Head of caudate nucleus (tissue), 42 donors: ENCODE results near the gene KITLG.
A peak's percentile ranks its signal among the peaks of the same experiment; 100 is the strongest.

Experiments
- DNase-seq, 42 donors: peaks; one replicate each; pipeline versions ENCODE4 v3.0.0 to v3.0.0-alpha.2; 2020 to 2021; ENCODE audit warnings: mixed read lengths in 7 of 42
- intact Hi-C: fragments of 100-400 bp; cut with DNase I; formaldehyde crosslinking; loops from one replicate; pipeline ENCODE4 v1.15.0; 2022

The KITLG gene

GRCh38 chr12:88578276-88579160 lies 1.8 kb downstream of the KITLG start:
- peak in 5 of 42 donors; percentile 10 to 41 (median 15) for DNase-seq
- intact Hi-C loops, result no loop called here

- DNase-seq, result no peak
- intact Hi-C loops, result no loop called here
These were observed 2.7 kb downstream of the KITLG start for GRCh38 chr12:88577537-88577936.

- intact Hi-C loops, result no loop called here
- DNase-seq, result no peak
These were observed 3.4 kb downstream of the KITLG start for GRCh38 chr12:88576866-88577265.

- intact Hi-C loops, result no loop called here
- no peak for DNase-seq
These were observed 4.8 kb downstream of the KITLG start for GRCh38 chr12:88575361-88575970.

GRCh38 chr12:88574278-88574677 lies 6.0 kb downstream of the KITLG start:
- peak in 2 of 42 donors; percentile 3 to 10 for DNase-seq
- intact Hi-C loops, result no loop called here

- intact Hi-C loops, result no loop called here
- DNase-seq, result no peak
These were observed 6.7 kb downstream of the KITLG start for GRCh38 chr12:88573583-88573982.

GRCh38 chr12:88572781-88573549 lies 7.3 kb downstream of the KITLG start:
- intact Hi-C loops, result no loop called here
- no peak for DNase-seq

GRCh38 chr12:88571543-88571942 lies 8.7 kb downstream of the KITLG start:
- DNase-seq, result no peak
- intact Hi-C loops, result no loop called here

- no peak for DNase-seq
- intact Hi-C loops, result no loop called here
These were observed 10.2 kb downstream of the KITLG start for GRCh38 chr12:88570103-88570502.

- intact Hi-C loops, result no loop called here
- no peak for DNase-seq
These were observed 13.8 kb downstream of the KITLG start for GRCh38 chr12:88566430-88566829.

- DNase-seq, result no peak
- intact Hi-C loops, result no loop called here
These were observed 17.3 kb downstream of the KITLG start for GRCh38 chr12:88562846-88563582.

- DNase-seq, result no peak
- intact Hi-C loops, result no loop called here
These were observed 18.1 kb downstream of the KITLG start for GRCh38 chr12:88562151-88562550.

GRCh38 chr12:88559772-88560171 lies 20.5 kb downstream of the KITLG start:
- DNase-seq, result no peak
- intact Hi-C loops, result no loop called here

- intact Hi-C loops, result no loop called here
- DNase-seq, result no peak
These were observed 21.1 kb downstream of the KITLG start for GRCh38 chr12:88559199-88559598.

GRCh38 chr12:88558340-88558867 lies 21.9 kb downstream of the KITLG start:
- intact Hi-C loops, result no loop called here
- no peak for DNase-seq

GRCh38 chr12:88556213-88556774 lies 24.0 kb downstream of the KITLG start:
- no peak for DNase-seq
- intact Hi-C loops, result no loop called here

GRCh38 chr12:88553941-88554658 lies 26.2 kb downstream of the KITLG start:
- no peak for DNase-seq

GRCh38 chr12:88552610-88553079 lies 27.6 kb downstream of the KITLG start:
- no peak for DNase-seq
- intact Hi-C loops, result no loop called here

More at GRCh38 chr12:88553941-88554658, 26.2 kb downstream of the KITLG start:
- intact Hi-C loops, result no loop called here
